ENCODE results near the gene ST6GAL1.
"Not testable (repeated sequence)": the region's sequence is repeated elsewhere in the genome, so short reads cannot be mapped to it uniquely, and the experiment has no call there.

ST6GAL1 gene, protein sequence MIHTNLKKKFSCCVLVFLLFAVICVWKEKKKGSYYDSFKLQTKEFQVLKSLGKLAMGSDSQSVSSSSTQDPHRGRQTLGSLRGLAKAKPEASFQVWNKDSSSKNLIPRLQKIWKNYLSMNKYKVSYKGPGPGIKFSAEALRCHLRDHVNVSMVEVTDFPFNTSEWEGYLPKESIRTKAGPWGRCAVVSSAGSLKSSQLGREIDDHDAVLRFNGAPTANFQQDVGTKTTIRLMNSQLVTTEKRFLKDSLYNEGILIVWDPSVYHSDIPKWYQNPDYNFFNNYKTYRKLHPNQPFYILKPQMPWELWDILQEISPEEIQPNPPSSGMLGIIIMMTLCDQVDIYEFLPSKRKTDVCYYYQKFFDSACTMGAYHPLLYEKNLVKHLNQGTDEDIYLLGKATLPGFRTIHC

DNA sequence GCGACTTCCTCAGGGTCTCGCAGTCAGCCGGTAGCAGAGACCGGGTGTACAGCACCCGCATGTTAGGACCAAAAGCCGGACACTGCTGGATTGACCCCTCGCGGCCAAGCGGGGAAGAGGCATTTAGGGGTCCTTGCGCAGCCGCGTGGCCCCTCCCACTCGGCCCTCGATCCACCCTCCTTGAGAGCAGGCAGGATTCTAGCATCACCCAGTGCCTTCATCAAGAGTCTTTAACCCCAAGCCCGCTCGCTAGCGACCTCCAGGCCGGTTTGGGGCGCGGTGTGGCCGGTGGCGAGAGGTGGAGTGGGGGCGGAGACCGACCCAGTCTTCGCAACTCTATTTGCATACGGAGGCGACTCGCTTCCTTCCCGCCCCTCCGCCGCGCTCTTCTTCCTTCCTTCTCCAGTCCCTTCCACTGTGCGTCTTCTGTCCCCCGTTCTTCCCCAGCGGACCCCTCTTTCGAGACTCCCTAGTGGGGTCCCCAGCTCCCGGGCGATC lies at the start of gene ST6GAL1:
Gene ST6GAL1 (plus strand): TSS at position 384 of the 498 bp plus-strand sequence. CDS start 112,178 bp downstream, outside the sequence.
- no peaks in the 10 kb centered on the region for H3K9me3 ChIP-seq
- H3K4me1 ChIP-seq = peaks cover 0 to 32% (median 26%) of the 10 kb centered on the region in 4 donors
- intact Hi-C loops (cut with DNase I; ENCODE audit: low total_unique reads) = loop anchor here (5.0 to 10.0 kb wide), 4 partner anchors 47 to 257 kb away; no protein-coding TSS in a partner anchor
- H3K4me3 ChIP-seq = peak within 1 kb of the TSS; percentile 82 to 91
- peak within 1 kb of the TSS; percentile 85 to 93 for H3K27ac ChIP-seq
- peaks cover 0 to 3% (median 0%) of the 10 kb centered on the region in 3 donors for H3K36me3 ChIP-seq
- no peaks in the 10 kb centered on the region for H3K27me3 ChIP-seq
- peak; percentile 73 to 85 for DNase-seq
- TF ChIP-seq, protein P1, sequence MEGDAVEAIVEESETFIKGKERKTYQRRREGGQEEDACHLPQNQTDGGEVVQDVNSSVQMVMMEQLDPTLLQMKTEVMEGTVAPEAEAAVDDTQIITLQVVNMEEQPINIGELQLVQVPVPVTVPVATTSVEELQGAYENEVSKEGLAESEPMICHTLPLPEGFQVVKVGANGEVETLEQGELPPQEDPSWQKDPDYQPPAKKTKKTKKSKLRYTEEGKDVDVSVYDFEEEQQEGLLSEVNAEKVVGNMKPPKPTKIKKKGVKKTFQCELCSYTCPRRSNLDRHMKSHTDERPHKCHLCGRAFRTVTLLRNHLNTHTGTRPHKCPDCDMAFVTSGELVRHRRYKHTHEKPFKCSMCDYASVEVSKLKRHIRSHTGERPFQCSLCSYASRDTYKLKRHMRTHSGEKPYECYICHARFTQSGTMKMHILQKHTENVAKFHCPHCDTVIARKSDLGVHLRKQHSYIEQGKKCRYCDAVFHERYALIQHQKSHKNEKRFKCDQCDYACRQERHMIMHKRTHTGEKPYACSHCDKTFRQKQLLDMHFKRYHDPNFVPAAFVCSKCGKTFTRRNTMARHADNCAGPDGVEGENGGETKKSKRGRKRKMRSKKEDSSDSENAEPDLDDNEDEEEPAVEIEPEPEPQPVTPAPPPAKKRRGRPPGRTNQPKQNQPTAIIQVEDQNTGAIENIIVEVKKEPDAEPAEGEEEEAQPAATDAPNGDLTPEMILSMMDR (IDR thresholded peaks at IDR 0.05) = peak; percentile 51 to 64

DNA sequence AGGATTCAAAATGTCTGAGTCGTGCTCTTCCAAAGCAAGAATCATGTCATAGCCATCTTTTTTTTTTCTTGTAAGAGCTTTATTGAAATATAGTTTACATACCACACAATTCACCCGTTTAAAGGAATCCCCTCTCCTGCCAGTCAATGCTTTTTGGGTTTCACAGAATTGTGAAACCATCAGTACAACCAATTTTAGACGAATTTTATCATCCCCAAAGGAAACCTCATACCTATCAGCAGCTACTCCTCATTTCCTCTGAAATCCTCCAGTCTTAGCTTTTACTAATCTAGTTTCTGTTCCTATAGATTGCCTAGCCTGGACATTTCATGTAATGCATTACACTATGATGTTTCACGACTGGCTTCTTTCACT lies 48.2 kb upstream of the ST6GAL1 start:
- Histone ChIP-seq H3K4me1 (no peaks in the 10 kb centered on the region), H3K27ac (no peak overlapping the region), H3K27me3 (no peaks in the 10 kb centered on the region), H3K9me3 (no peaks in the 10 kb centered on the region), H3K36me3 (no peaks in the 10 kb centered on the region), H3K4me3 (no peak overlapping the region)
- no peak for DNase-seq
- TF ChIP-seq, protein P1 (IDR thresholded peaks at IDR 0.05) = no peak
- intact Hi-C loops (cut with DNase I; ENCODE audit: low total_unique reads) = no loop called here

DNA sequence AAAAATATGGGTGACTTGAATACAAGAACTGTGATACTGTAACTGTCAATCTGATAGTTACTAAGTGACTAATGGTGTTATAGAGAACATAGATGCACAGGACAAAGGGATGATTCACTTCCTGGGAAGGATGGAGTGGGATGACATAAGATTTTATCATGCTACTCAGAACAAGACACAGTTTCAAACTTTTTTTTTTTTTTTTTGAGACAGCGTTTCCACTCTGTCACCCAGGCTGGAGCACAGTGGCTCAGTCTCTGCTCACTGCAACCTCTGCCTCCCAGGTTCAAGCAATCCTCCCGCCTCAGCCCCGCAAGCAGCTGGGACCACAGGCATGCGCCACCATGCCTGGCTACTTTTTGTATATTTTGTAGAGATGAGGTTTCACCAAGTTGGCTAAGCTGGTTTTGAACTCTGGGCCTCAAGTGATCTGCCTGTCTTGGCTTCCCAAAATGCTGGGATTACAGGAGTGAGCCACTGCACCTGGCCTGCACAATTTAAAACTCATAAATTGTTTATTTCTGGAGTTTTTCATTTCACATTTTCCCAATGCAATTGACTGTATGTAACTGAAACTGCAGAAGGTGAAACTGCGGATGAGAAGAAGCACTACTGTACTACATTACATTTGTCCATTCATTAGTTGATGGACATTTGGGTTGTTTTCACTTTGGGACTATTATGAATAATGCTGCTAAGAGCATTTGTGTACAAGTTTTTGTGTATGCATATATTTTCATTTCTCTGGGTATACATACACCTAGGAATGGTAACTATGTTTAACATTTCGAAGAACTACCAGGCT lies 47.2 kb upstream of the ST6GAL1 start:
- DNase-seq = no peak
- no peaks in the 10 kb centered on the region for H3K27me3 ChIP-seq

DNA sequence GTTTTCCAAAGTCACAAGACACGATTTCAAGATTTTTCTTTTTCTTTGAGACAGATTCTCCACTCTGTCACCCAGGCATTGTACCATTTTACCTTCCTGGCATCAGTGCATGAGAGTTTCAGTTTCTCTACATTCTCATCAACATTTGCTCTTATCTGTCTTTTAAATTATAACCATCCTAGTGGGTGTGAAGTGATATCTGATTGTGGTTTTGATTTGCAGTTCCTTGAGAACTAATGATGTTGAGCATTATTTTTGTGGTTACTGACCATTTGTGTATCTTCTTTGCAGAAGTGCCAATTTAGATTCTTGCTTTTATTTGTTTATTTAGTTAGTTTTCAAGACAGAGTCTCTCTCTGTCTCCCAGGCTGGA lies 46.7 kb upstream of the ST6GAL1 start:
- TF ChIP-seq, protein P1 (IDR thresholded peaks at IDR 0.05) = no peak
- Histone ChIP-seq H3K27ac (no peak overlapping the region), H3K4me3 (no peak overlapping the region), H3K9me3 (no peaks in the 10 kb centered on the region), H3K27me3 (no peaks in the 10 kb centered on the region), H3K36me3 (no peaks in the 10 kb centered on the region), H3K4me1 (peaks cover 0 to 3% (median 0%) of the 10 kb centered on the region in 4 donors)
- DNase-seq = no peak
- intact Hi-C loops (cut with DNase I; ENCODE audit: low total_unique reads) = no loop called here

More for the DNA sequence above, 47.2 kb upstream of the ST6GAL1 start:
- Histone ChIP-seq H3K9me3 (no peaks in the 10 kb centered on the region), H3K4me1 (no peaks in the 10 kb centered on the region), H3K4me3 (no peak overlapping the region), H3K27ac (no peak overlapping the region), H3K36me3 (no peaks in the 10 kb centered on the region)
- intact Hi-C loops (cut with DNase I; ENCODE audit: low total_unique reads) = no loop called here
- TF ChIP-seq, protein P1 (IDR thresholded peaks at IDR 0.05) = no peak

DNA sequence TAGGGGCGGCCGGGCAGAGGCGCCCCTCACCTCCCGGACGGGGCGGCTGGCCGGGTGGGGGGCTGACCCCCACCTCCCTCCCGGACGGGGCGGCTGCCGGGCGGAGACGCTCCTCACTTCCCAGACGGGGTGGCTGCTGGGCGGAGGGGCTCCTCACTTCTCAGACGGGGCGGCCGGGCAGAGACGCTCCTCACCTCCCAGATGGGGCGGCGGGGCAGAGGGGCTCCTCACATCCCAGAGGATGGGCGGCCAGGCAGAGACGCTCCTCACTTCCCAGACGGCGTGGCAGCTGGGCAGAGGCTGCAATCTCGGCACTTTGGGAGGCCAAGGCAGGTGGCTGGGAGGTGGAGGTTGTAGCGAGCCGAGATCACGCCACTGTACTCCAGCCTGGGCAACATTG lies 45.5 kb upstream of the ST6GAL1 start:
- H3K4me1 ChIP-seq; H3K27me3 ChIP-seq; intact Hi-C loops (cut with DNase I; ENCODE audit: low total_unique reads); H3K9me3 ChIP-seq; DNase-seq; H3K27ac ChIP-seq; H3K36me3 ChIP-seq; H3K4me3 ChIP-seq: not testable (repeated sequence)

Data from tibial artery (tissue), 4 donors.